BE2C (cell line): ENCODE results near the gene DUSP10.

Experiments
- DNase-seq: peaks from one replicate; pipeline ENCODE4 v3.0.0-alpha.2; 2020
- H3K27me3 ChIP-seq: fragments of 250-450 bp; sonication (Bioruptor Pico); 2 replicates; pipeline ENCODE4 v1.5.1; 2020; ENCODE audit warnings: mild to moderate bottlenecking
- H3K36me3 ChIP-seq: fragments of 250-450 bp; sonication (Bioruptor Pico); 2 replicates; pipeline ENCODE4 v1.5.1; 2020; ENCODE audit warnings: mild to moderate bottlenecking
- H3K4me1 ChIP-seq: fragments of 250-450 bp; sonication (Bioruptor Pico); 2 replicates; pipeline ENCODE4 v1.5.1; 2020
- H3K4me3 ChIP-seq: 2 replicates; pipeline ENCODE4 v1.5.1; 2011; ENCODE audit warnings: low read depth, low read length
- H3K9me3 ChIP-seq: fragments of 250-450 bp; sonication (Bioruptor Pico); 2 replicates; pipeline ENCODE4 v1.5.1; 2020
- TF ChIP-seq, protein P1 (sequence below): IDR thresholded peaks from 2 replicates; pipeline ENCODE4 v1.5.1; 2012; ENCODE audit warnings: mild to moderate bottlenecking, low read depth, low read length

The DUSP10 gene

DNA sequence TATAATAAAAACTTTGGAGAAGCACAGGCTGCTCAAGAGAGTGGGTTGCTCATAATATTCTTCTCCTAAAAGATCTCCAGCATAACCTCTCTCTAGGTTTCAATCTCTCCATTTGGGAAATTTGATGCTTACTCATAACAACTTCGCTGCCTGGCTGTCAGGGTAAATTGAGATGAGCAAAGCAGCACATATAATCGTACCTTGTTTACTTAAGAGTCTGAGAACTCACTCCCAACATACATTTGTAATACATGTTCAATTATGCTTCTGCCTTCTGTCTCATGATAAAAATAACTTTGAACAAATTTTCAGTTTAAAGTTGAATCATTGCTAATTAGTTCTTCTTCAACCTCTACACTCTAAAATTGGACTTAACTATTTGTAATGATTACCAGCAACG lies 68.9 kb downstream of the DUSP10 start:
- H3K4me1 ChIP-seq = no peaks in the 10 kb centered on the region; the same call in 1 of the 2 replicates
- H3K4me3 ChIP-seq = no peak overlapping the region
- DNase-seq = no peak
- H3K27me3 ChIP-seq = no peaks in the 10 kb centered on the region
- no peaks in the 10 kb centered on the region for H3K36me3 ChIP-seq
- TF ChIP-seq, protein P1, sequence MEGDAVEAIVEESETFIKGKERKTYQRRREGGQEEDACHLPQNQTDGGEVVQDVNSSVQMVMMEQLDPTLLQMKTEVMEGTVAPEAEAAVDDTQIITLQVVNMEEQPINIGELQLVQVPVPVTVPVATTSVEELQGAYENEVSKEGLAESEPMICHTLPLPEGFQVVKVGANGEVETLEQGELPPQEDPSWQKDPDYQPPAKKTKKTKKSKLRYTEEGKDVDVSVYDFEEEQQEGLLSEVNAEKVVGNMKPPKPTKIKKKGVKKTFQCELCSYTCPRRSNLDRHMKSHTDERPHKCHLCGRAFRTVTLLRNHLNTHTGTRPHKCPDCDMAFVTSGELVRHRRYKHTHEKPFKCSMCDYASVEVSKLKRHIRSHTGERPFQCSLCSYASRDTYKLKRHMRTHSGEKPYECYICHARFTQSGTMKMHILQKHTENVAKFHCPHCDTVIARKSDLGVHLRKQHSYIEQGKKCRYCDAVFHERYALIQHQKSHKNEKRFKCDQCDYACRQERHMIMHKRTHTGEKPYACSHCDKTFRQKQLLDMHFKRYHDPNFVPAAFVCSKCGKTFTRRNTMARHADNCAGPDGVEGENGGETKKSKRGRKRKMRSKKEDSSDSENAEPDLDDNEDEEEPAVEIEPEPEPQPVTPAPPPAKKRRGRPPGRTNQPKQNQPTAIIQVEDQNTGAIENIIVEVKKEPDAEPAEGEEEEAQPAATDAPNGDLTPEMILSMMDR = no peak
- H3K9me3 ChIP-seq = no peaks in the 10 kb centered on the region

DNA sequence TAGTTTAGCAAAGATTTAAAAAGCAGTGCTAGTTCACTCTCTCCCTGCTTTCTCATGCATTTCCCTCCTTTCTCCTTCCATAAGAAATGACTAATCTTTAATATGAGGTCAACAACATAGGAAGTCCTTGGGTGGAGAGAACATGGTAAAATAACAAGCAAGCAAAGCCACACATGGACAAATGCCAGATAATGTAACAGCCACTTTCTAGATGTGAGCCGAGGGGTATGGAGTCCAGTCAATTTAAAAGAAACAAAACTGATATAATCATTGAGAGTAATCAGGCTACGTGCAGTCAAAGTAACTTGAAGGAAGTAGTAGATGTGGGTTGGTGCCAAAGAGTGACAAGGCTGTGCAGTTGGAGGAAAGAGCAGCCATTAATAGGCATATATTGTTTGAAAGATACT lies 69.6 kb downstream of the DUSP10 start:
- Histone ChIP-seq H3K4me3 (no peak overlapping the region), H3K4me1 (peaks cover 6% of the 10 kb centered on the region), H3K36me3 (no peaks in the 10 kb centered on the region), H3K9me3 (no peaks in the 10 kb centered on the region), H3K27me3 (no peaks in the 10 kb centered on the region)
- no peak for DNase-seq
- TF ChIP-seq, protein P1 = no peak

DNA sequence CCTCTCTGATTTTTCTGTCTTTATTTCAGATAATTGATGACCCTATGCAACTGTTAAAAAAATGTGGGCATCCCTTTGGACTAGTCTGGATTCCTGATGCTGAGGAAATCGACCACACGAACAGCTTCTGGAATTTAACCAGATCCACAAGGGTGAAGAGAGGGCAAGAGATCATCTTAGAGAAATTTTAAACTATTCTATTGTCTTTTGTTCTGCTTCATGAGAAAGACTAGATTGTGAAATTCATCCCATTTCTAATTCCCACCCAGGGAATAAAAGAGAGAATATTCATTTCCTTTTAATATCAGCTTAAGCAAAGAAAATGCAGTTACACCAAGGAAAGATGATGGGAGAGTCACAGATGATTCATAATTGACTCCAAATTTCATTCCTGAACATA lies 71.8 kb downstream of the DUSP10 start:
- TF ChIP-seq, protein P1 = no peak
- H3K9me3 ChIP-seq = no peaks in the 10 kb centered on the region
- no peaks in the 10 kb centered on the region for H3K36me3 ChIP-seq
- H3K4me1 ChIP-seq = peaks cover 6% of the 10 kb centered on the region
- no peak for DNase-seq
- no peaks in the 10 kb centered on the region for H3K27me3 ChIP-seq
- no peak overlapping the region for H3K4me3 ChIP-seq

DNA sequence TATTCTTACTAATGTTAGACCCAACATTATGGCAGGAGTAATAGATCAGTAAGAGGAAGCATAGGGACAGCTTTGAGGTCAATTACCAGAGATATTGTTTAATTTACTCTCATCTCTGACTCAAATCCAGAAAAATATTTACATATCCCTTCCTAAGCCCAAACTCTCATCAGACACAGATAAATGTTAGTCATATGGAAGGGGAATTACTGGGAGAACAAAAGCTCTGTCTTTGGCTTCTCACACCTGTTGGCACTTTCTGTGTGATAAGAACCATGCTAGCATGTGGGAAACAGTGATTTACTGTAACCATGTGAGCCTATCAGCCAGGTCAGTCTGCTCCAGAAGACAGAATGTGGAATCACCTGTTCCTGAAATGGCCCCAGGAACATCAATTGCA lies 72.4 kb downstream of the DUSP10 start:
- H3K27me3 ChIP-seq = no peaks in the 10 kb centered on the region
- no peak for DNase-seq

DNA sequence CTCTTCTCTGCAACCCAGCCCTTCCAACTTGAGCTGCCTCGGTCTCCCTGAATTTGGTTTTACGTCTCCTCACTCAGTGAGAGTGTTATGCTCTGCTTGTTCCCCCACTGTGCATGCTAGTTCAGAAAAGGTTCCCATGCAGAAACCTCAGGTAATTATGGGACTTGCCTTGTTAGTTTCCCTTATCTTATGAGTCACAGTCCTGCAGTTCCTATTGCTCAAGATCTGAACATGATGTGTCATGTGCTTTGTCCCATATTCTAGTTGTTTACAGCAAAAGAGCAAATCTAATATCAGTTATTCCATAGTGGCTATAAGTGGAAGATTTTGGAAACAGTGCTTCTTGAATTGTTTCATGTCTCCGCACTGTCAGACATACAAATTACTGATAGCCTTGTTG lies 74.4 kb downstream of the DUSP10 start:
- H3K4me3 ChIP-seq = no peak overlapping the region
- H3K9me3 ChIP-seq = no peaks in the 10 kb centered on the region
- H3K27me3 ChIP-seq = no peaks in the 10 kb centered on the region
- DNase-seq = no peak
- H3K36me3 ChIP-seq = no peaks in the 10 kb centered on the region
- peaks cover 17% of the 10 kb centered on the region for H3K4me1 ChIP-seq
- TF ChIP-seq, protein P1 = no peak

More for the DNA sequence above, 72.4 kb downstream of the DUSP10 start:
- H3K4me3 ChIP-seq = no peak overlapping the region
- no peaks in the 10 kb centered on the region for H3K36me3 ChIP-seq
- H3K4me1 ChIP-seq = peaks cover 7% of the 10 kb centered on the region
- H3K9me3 ChIP-seq = no peaks in the 10 kb centered on the region
- TF ChIP-seq, protein P1 = no peak

DNA sequence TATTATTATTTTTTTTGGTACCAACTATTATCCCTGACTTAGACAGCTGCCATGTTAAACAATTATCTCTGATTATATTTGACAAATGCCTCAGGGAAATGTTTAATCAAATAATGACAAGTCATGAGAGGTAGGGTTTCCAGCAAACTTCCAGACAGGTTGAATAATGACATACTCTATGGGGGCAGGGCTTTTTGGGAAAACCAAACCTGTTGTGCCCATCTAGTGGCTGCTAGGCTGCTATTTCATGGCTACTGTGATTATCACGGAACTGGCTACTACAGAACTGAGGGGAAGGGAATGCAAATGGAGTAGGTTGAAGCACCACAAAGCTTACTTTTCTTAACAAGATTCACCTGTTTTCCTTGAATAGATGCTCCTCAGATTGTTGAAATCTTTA lies 77.6 kb downstream of the DUSP10 start:
- peak; percentile 15 for DNase-seq
- Histone ChIP-seq H3K9me3 (no peaks in the 10 kb centered on the region), H3K4me1 (peaks cover 17% of the 10 kb centered on the region), H3K27me3 (no peaks in the 10 kb centered on the region), H3K36me3 (no peaks in the 10 kb centered on the region), H3K4me3 (no peak overlapping the region)
- TF ChIP-seq, protein P1 = peak; percentile 26; the same call in 1 of the 2 replicates
